ENCODE results near the gene PEX14. TPM values are rescaled to one million over a fixed set of nuclear protein-coding genes. Genes with fewer than 3 reads are reported as not detected.

PEX14 gene
- total and polyA plus RNA-seq, 10 of the 15 experiments (the other 5 are each of a cell fraction or from before 2014, with no cell fraction given), result 1.4 to 23.2 (median 12.0) TPM

DNA sequence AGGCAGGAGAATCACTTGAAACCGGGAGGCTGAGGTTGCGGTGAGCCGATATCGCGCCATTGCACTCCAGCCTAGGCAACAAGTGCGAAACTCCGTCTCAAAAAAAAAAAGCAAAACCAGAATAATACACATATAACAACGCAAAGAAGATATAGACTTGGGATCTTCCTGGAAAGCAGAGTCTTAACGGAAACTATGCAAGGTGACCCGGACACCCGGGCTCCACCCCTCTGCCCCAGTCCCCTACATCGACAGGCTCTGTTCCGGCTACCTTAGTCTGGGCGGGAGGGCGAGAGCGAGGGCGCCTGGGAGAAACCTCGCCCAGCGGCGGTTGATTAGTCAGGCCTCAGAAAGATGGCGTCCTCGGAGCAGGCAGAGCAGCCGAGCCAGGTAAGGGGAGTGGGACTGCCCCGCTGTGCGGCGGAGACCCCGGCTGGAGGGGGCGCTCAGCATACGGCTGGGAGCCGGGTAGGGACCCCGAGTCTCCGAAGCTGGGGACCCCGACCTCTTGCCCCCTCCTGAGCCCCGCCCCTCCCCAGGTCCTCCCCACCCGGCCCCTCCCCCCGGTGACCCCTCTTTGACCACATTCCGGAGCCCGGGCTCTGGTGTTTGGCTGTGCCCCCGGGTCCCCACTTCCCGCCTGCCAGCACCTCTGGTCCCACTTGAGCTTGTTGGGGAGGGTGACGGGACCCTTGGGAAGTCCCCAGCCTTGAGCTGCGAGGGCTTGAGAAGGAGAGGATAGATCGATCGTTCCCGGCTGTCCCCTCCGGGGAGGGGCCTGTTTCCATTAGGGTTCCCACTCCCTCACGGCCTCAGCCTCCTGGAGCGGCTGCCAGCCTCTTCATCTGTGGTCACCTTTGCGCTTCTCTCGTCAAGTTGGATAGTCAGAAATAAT lies at the start of gene PEX14 (continued):
- TF ChIP-seq GATAD2B (conservative IDR thresholded peaks at IDR 0.05; ENCODE audit: low read depth) (no peak), KAT2A (conservative IDR thresholded peaks at IDR 0.05; ENCODE audit: control insufficient read depth, low read depth, low read length) (no peak), RFX5 (IDR thresholded peaks at IDR 0.05; ENCODE audit: low read depth, low read length) (no peak), IRF4 (IDR thresholded peaks at IDR 0.05; ENCODE audit: low read depth, low read length) (no peak), ZSCAN29 (IDR thresholded peaks at IDR 0.05) (no peak), BMI1 (IDR thresholded peaks at IDR 0.05; ENCODE audit: borderline replicate concordance) (no peak), STAT3 (IDR thresholded peaks at IDR 0.05; ENCODE audit: low read depth, low read length) (no peak), SREBF2 (IDR thresholded peaks at IDR 0.05; ENCODE audit: low read length) (no peak), KDM1A (IDR thresholded peaks at IDR 0.05; ENCODE audit: borderline replicate concordance) (no peak), POLR2AphosphoS5 (IDR thresholded peaks at IDR 0.05; ENCODE audit: low read length) (peak; percentile 73), NFXL1 (IDR thresholded peaks at IDR 0.05; ENCODE audit: borderline replicate concordance) (no peak)
- TF ChIP-seq, protein P1, sequence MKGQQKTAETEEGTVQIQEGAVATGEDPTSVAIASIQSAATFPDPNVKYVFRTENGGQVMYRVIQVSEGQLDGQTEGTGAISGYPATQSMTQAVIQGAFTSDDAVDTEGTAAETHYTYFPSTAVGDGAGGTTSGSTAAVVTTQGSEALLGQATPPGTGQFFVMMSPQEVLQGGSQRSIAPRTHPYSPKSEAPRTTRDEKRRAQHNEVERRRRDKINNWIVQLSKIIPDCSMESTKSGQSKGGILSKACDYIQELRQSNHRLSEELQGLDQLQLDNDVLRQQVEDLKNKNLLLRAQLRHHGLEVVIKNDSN (IDR thresholded peaks at IDR 0.05; ENCODE audit: borderline replicate concordance, extremely low read length, insufficient read depth, low read depth, low read length), result no peak
- TF ChIP-seq, protein P2, sequence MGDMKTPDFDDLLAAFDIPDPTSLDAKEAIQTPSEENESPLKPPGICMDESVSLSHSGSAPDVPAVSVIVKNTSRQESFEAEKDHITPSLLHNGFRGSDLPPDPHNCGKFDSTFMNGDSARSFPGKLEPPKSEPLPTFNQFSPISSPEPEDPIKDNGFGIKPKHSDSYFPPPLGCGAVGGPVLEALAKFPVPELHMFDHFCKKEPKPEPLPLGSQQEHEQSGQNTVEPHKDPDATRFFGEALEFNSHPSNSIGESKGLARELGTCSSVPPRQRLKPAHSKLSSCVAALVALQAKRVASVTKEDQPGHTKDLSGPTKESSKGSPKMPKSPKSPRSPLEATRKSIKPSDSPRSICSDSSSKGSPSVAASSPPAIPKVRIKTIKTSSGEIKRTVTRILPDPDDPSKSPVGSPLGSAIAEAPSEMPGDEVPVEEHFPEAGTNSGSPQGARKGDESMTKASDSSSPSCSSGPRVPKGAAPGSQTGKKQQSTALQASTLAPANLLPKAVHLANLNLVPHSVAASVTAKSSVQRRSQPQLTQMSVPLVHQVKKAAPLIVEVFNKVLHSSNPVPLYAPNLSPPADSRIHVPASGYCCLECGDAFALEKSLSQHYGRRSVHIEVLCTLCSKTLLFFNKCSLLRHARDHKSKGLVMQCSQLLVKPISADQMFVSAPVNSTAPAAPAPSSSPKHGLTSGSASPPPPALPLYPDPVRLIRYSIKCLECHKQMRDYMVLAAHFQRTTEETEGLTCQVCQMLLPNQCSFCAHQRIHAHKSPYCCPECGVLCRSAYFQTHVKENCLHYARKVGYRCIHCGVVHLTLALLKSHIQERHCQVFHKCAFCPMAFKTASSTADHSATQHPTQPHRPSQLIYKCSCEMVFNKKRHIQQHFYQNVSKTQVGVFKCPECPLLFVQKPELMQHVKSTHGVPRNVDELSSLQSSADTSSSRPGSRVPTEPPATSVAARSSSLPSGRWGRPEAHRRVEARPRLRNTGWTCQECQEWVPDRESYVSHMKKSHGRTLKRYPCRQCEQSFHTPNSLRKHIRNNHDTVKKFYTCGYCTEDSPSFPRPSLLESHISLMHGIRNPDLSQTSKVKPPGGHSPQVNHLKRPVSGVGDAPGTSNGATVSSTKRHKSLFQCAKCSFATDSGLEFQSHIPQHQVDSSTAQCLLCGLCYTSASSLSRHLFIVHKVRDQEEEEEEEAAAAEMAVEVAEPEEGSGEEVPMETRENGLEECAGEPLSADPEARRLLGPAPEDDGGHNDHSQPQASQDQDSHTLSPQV (IDR thresholded peaks at IDR 0.05), result no peak
- TF ChIP-seq, protein P3, sequence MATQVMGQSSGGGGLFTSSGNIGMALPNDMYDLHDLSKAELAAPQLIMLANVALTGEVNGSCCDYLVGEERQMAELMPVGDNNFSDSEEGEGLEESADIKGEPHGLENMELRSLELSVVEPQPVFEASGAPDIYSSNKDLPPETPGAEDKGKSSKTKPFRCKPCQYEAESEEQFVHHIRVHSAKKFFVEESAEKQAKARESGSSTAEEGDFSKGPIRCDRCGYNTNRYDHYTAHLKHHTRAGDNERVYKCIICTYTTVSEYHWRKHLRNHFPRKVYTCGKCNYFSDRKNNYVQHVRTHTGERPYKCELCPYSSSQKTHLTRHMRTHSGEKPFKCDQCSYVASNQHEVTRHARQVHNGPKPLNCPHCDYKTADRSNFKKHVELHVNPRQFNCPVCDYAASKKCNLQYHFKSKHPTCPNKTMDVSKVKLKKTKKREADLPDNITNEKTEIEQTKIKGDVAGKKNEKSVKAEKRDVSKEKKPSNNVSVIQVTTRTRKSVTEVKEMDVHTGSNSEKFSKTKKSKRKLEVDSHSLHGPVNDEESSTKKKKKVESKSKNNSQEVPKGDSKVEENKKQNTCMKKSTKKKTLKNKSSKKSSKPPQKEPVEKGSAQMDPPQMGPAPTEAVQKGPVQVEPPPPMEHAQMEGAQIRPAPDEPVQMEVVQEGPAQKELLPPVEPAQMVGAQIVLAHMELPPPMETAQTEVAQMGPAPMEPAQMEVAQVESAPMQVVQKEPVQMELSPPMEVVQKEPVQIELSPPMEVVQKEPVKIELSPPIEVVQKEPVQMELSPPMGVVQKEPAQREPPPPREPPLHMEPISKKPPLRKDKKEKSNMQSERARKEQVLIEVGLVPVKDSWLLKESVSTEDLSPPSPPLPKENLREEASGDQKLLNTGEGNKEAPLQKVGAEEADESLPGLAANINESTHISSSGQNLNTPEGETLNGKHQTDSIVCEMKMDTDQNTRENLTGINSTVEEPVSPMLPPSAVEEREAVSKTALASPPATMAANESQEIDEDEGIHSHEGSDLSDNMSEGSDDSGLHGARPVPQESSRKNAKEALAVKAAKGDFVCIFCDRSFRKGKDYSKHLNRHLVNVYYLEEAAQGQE (IDR thresholded peaks at IDR 0.05; ENCODE audit: low read depth, low read length), result no peak
- TF ChIP-seq, protein P4, sequence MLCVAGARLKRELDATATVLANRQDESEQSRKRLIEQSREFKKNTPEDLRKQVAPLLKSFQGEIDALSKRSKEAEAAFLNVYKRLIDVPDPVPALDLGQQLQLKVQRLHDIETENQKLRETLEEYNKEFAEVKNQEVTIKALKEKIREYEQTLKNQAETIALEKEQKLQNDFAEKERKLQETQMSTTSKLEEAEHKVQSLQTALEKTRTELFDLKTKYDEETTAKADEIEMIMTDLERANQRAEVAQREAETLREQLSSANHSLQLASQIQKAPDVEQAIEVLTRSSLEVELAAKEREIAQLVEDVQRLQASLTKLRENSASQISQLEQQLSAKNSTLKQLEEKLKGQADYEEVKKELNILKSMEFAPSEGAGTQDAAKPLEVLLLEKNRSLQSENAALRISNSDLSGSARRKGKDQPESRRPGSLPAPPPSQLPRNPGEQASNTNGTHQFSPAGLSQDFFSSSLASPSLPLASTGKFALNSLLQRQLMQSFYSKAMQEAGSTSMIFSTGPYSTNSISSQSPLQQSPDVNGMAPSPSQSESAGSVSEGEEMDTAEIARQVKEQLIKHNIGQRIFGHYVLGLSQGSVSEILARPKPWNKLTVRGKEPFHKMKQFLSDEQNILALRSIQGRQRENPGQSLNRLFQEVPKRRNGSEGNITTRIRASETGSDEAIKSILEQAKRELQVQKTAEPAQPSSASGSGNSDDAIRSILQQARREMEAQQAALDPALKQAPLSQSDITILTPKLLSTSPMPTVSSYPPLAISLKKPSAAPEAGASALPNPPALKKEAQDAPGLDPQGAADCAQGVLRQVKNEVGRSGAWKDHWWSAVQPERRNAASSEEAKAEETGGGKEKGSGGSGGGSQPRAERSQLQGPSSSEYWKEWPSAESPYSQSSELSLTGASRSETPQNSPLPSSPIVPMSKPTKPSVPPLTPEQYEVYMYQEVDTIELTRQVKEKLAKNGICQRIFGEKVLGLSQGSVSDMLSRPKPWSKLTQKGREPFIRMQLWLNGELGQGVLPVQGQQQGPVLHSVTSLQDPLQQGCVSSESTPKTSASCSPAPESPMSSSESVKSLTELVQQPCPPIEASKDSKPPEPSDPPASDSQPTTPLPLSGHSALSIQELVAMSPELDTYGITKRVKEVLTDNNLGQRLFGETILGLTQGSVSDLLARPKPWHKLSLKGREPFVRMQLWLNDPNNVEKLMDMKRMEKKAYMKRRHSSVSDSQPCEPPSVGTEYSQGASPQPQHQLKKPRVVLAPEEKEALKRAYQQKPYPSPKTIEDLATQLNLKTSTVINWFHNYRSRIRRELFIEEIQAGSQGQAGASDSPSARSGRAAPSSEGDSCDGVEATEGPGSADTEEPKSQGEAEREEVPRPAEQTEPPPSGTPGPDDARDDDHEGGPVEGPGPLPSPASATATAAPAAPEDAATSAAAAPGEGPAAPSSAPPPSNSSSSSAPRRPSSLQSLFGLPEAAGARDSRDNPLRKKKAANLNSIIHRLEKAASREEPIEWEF (IDR thresholded peaks at IDR 0.05; ENCODE audit: insufficient replicate concordance, low read depth, low read length), result peak; percentile 94
